Ramos (cell line): ENCODE data around the gene PYGM.

Source experiments
- in situ Hi-C: fragments of 300-500 bp; cut with MboI; formaldehyde crosslinking; loops from one replicate; pipeline ENCODE4 v1.14.3; 2022; ENCODE audit warnings: low sequenced_read_pairs; ENCODE audit not compliant: unreplicated experiment

PYGM gene

DNA sequence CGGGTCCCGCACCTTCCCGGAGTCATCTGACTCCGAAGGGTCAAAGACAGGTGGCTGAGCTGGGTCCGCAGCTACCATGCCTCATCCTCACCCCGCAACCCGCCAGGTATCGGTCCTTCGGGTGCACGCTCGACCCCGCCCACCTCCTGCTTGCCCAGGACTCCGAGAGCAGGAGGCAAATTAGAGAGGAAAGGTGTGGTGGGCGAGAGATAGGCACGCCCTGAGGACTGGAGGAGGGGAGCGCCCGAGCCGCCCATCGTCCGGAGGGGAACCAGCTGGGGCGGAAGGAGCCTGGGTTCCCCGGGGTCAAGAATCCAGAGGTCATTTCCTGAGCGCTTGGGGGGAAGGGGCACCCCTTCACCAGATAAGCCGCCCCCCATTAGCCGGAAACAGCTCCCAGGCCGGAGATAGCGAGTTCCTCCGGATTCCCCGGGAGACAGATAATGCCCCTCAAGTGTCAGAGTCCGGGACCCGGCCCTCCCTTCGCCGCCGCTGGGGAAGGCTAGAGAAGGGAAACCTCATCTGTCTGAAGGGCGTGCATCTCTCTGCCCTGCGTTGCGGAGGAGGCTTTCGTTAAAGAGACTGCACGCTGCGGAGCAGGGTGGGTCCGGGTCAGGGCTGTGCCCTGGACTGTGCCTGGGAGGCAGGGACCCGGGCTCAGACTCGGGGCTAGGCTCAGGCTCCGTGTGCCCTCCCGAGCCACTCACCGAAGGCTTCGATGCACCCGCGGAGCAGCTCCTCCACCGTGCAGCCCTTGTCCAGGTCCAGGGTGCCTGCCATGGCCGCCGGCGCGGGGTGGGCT, 17.5 kb downstream of the PYGM start:
- in situ Hi-C loops, result no loop called here

DNA sequence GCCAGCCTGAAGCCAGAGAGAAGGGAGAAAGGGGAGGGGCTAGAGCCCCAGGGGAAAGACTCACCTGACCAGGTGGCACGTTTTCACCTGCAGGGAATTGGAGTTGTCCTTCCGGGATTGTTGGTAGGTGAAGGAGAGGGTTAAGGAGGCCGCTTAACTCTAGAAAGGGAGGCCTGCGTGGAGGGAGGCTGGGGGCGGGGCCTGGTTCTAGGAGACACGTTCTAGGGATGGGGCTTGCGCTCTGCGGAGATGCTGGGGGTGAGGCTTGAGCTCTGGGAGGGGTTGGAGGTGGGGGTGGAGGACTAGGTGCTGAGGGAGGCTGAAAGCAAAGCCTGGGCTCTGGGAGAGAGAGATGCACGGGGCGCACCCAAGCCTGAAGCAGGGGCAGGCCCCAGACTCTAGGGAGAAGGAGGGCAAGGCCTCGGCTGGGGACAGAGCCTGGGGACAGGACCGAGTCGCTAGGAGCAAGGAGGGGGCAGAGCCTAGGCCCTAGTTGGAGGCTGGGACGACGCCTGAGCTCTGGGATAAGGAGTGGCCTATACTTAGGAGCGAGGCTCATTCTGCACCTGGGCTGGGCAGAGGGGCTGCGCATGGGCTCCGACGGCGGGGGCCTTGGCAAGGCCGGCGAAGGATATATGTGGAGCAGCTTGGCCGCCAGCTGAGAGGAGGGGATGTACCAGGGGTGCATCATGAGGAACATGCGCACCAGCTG, 18.2 kb downstream of the PYGM start:
- in situ Hi-C loops, result no loop called here

DNA sequence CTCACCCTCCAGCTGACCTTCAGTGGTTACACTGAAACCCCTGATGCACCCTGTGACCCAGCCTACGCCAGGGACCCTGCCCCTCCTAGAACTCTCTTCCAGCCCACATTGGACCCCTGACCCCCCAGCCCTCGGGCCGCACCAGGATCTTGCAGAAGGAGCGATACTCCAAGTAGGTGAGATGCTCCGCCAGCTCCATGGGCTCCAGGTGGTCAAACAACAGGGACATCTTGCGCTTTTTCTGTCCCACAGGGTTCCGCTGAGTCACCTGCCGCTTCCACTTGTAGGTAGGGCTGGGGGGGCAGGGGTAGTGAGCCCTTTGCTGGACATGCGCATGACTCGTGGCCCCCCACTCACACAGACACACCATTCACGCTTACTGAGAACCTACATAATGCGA, 19.9 kb downstream of the PYGM start:
- in situ Hi-C loops, result loop anchor here (5.0 kb wide), 1 partner anchor 48 kb away; no protein-coding TSS in a partner anchor

DNA sequence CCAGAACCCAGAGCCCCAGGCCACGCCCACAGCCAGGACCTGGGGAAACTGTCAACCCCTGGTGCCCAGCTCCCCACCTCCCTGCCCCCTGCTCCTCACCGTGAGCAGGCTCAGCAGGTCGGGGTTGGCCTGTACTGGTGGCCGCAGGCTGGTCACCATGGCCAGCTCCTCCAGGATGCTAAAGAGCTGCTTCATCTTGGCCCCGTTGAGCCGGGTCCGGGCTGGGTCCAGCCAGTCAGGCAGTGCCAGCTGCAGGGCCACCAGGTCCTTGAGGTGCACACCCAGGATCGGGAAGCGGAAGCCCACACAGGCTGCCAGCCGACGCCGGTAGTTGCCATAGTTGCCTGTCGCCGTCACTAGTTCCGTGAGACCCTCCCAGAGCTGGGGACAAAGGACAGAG, 23.1 kb downstream of the PYGM start:
- in situ Hi-C loops, result loop anchor here (5.0 kb wide), 1 partner anchor 44 kb away; no protein-coding TSS in a partner anchor

DNA sequence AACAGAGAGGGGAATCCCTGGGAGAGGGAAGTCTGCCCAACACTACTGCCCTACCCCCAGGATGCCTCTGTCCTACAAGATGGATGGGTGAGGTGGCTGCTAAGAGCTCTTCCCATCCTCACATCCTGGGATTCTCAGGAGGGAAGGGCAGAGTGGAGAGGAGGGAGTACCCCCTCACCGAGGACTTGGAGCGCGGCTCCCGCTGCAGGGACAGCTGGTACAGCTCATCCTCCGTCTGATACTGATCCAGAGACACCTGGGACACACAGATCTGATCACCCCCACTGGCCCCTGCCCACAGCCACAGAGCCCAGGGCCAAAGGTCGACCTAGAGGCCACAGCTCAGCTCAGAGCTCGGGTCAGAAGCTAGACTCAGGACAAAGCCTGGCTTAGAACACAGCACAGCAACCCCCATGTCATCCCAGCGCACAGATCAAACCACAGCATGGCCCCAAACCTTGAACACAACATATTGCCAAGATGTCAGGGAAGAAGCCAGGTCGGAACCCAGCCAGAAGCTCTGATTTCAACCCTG, 24.0 kb downstream of the PYGM start:
- in situ Hi-C loops, result loop anchor here (5.0 kb wide), 1 partner anchor 43 kb away; no protein-coding TSS in a partner anchor

DNA sequence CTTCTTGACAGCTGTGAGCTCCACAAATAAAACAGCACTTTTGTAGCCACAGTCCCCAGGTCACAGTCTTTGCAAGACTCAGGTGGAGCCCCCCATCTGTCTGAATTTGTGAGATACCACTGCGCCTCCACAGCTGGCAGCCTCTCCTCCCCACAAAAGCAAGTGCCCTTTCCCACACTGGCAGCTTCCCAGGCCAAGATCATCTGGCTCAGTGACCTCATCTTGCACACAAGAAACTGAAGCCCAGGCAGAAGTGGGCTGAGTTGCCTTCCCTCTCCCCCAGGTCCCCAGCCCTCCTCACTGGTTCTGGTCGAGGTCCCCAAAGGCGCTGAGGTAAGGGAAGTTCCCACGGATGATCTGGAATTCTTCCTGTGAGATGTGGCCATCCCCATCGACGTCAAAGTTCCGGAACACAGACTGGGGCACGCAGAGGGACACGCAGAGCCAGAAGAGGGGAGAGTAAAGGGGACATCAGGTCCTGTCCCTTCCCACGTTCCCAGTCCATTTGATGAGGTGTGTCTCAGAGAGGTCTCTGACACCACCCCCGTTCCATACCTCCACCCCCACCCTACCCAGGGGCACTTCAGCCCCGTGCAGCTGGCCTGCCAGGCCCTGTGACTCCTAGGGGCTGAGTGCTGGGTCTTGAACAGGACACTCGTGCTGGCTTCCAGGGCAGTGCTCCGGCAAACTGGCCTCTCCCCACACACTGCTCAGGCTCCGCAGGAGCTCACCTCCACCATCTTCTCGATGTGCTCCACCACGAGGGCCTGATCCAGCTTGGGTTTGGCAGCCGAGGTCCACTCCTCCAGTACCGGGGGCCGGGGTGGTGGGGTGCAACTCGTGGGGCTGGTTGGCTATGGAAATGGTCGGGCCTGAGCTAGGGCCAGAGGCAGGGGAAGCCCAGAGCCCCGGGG, 24.7 kb downstream of the PYGM start:
- in situ Hi-C loops, result loop anchor here (5.0 kb wide), 1 partner anchor 43 kb away; no protein-coding TSS in a partner anchor

DNA sequence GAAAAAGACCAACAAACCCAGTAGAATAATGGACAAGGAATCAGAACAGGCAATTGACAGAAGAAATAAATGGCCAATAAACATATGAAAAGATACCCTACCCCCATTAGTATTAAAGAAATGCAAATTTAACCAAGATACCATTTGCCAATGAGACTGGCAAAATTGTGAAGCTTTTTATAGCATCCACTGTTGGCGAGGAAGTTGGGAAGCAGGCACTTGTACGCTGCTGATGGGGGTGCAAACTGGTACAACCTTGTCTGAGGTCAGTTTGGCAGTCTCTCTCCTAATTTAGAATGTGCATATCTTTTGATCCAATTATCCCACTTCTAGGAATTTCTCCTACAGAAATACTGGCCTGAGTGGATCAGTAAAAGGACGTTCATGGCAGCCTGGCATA, 28.2 kb downstream of the PYGM start:
- in situ Hi-C loops, result no loop called here

DNA sequence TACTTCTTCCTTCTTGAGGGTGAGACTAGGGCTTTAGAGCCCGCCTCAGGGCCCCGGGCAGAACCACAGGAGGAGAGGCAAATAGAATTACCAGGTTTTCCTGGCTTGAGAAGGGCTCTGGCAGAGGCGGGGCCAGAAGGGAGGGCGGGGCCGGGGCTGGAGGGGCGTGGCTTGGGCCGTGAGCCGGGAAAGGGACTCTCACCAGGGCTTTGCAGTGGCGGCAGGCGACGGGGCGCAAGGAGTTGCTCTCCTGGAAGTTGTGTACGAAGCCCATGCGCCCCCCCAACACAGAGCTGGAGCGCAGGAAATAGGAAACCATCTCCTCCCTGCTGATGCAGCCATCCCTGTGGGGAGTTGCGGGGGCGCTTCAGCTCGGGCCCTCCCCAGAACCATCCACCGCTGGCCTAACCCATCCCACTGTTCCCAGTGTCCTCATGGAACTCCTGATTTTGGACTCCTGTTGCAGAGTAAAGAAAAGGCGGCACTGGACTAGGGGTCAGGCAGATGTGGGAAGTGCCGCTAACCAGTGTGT, 29.9 kb downstream of the PYGM start:
- in situ Hi-C loops, result no loop called here

DNA sequence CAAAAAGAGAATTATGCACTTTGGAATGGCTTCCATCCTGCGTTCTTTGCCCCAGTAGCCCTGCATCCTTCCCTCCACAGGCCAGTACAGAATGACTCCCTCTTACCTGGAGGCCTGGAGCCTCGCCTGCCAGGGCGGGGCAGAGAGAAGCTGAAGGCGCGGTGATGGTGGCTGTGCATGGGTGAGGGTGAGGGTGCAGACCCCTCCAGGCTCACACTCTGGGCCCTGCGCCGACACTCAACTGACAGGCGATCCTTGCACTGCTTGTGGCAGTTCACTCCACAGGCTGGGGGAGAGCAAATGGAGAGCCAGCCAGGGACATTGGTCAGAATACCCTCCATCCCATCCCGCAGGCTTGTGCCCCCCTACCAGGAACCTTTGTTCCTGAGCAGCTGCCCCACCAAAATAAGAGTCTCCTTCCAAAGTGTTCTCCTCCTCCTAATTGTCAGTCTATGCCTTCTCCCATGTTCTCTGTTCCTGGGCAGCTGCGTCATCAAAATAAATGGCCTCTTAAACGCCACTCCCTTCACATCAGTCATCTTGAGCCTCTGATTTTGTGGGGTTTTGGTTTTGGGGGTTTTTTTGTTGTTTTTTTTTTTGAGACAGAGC, 30.9 kb downstream of the PYGM start:
- in situ Hi-C loops, result no loop called here

DNA sequence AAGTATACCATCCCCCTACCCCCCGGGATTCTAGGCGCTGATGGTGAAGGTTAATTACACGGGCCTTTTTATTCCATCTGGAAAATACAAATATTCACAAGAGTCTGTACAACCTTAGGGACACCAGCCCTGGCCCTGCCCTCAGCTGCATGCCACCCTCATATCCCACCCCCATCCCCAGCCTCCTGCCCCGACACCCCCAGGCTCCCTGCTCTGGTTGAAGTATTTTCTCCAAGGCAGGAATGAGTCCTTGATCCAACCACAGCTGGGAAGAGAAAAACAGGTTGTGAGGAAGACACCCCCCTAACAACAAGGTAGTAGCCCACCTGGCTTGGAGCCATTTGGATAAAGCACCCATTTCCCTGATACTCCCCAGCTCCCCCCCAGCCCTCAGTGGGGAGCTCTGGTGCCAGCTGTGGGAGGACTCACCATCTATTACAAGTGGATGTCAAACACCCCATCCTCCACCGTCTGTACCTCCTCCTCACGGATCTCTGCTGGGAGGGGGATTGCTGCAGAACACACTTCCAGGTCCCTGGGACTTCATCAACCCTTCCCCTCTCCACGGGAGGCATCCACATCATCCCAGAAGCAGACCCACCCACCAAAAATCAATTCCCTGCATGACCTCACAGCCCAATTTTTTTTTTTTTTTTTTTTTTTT, 32.8 kb downstream of the PYGM start:
- in situ Hi-C loops, result no loop called here

DNA sequence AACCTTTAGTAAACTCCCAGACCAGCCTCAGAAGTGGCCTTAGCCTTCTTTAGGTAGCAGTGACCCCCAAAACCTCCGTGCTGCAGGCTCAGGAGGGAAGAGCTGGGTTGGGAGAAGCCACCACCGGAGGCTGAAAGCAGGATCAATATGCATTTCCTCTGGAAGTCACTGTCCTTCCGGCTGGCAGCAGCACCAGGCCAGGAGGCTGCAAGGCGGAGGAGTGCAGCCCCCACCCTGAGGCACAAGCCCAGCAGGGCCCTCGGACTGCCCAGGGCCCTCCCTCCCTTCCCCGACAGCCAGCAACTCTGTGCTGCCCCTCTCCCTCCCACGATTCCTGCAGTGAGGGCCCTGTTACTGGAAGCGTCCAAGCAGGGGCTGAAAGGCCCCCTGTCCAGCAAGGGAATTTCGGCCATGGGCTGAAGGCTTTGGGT, 33.5 kb downstream of the PYGM start:
- in situ Hi-C loops, result no loop called here

DNA sequence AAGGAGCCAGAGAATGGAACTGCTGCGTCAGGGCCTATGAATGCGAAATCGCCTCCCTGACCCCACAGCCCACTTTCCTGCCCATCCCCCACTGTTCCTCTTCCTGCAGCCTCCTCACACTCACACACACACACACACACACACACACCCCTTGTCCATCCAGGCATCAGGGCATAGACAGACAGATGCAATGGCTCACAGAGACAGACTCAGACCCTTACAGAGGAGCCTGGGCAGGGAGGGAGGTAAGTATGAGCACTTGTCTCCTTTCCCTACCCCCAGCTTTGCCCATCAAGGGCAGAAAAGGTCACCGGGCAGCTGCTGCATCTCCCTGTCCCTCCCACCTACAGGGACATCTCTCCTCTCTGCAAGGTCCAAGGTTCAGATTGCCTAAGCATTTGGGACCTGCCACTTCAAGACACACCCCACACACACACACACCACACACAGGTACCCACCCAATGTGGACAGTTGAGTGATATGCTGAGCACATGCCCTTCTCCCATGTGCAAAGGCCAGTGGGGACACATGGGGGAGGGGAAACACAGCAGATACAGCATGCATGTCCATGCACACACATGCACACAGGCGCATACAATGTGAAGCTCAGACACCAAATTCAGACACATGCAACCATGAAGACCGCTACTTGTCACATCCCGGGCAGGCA, 34.8 kb downstream of the PYGM start:
- in situ Hi-C loops, result no loop called here

DNA sequence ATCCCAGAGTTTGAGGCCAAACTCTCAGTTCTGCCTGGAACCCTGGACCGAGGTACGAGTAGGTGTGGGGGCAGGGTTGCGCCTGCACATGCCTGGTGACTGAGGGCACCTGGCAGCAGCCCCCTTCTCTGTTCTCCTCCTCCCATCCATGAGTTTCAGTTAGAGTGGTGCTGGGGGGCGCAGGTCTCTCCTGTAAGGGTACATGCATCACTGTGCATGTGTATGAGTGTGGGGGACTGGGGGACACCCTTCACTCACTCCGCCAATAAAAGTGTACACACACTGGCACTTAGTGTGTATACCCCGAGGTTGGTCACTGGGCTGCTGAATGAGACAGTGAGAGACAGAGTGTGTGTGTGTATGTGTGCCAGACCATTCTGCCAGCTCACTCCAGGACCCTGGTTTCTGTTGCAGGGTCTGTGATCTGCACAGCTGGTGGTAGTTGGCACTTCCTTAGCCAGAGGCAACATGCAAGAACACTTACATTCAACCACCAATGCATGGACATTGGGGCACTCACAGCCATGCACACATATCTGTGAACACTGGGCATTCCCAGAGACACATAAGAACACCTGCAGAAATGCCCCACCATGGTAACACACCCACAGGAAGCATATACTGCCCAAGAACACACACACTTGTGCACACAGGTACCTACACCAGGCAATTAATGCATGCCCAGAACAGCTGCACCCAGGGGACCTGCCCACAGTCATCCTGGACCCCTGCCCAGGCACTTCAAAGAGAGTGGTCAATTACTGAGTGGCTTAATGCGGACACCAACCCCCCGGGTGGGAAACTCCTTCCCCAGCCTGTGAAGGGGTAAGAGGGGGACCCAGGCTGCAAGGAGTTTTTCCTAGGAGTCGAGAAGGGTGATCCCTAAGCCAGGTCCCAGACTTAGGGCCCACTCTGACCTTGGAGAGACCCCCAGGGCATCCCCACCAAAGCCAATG, 35.6 kb downstream of the PYGM start:
- in situ Hi-C loops, result no loop called here

DNA sequence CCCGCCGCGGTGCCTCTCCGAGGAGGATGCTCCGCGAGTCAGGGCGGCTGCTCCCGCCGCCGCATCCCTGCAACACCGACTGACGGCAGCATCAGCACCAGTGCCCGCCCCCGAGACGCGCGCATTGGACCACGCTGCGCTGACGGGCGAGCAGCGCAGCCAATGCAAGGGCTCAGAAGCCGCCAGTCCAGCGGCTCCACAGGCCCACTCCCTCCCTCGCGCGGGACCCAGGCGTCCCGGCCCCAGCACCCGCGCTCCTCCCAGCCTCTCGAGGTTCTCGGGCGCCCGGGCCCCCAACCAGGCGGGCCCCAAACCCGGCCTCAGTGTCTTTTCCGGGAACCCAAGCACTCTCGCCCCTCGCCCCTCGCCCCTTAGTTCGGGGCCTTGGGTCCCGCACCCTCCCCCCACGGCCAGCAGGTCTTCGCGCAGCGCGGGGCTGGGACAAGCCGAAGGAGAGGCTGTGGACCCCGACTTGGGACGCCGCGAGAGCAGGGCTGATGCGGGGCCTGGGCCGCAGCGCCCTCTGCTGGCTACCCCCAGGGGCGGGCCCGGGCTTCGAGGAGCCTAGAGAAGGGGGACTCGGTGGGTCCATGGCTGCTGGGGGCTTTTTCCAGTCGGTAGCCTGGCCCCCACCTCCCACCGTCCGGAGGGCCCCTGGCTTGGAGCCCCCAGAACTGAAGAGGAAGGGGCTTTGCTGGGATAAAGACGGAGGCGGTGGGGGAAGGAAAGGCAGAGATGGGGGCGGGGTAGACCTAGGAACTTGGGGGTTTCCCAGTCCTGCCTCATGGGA, 36.5 kb downstream of the PYGM start, which contains the start of gene NRXN2:
NRXN2 (minus strand) TSS at position 81 of the 790 bp plus-strand sequence. CDS start 9,498 bp downstream, outside the sequence.
- in situ Hi-C loops, result no loop called here

DNA sequence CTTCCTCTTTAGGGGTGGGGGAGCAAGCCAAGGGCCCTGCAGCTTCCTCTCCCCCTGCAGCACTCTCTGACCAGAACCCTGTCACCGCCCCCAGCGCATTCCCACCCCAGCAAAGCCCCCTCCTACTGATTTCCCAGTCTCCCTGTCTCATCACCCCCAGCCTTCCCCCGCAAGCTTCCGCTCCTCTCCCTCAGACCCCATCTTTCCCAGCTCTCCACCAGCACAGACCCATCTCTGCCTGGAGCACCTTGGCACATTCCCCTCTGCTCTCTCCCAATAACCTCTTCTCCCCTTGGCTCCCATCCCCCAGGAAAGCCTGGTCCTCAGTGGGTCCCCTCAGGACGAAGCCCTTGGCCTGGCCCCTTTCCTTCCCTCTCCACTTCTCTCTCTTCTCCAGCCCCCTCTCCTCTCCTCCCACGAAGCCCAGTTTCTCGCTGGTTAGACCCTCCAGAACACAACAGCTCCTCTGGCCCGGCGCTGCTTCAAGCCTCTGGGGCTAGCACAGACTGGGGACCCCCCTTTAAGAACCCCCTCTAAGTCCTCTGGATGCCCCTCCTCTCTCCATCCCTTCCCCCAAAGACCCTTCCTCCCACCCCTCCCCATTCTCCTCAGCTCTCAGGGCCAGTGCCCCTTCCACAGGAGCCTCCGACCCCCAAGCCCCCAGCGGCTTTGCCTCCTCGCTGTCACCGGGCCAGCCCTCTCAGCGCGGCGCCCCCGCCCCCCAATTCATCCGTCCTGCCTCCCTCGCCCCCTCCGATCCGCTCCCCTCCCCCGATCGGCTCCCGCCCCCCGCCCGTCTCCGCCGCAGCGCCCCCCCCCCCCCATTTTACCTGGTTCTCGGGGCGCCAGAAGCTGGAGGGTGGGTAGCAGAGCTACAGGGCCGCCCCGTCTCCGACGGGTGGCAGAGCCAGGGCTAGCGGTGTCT, 37.4 kb downstream of the PYGM start:
- in situ Hi-C loops, result no loop called here

DNA sequence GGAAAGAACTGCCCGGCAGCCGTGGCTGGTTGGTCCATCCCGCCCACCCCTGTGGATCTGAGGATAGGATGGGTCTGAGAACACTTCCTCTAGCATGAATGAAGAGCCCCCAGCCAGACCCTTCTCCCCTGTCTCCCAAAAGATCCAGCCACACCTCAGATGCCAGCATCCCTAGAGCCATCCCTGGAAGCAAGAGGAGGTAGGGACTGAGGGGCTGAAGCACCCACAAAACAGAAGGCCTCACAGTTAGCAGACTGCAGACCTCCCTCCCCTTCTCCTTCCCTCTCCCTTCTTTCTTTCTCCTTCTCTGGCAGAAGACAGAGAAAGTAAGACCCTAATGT, 38.4 kb downstream of the PYGM start:
- in situ Hi-C loops, result no loop called here
